Adipocyte (in vitro differentiated cells): ENCODE measurements around the gene CFAP54.
"Not testable (repeated sequence)": the region's sequence is repeated elsewhere in the genome, so short reads cannot be mapped to it uniquely, and the experiment has no call there.

Experiments used
- DNase-seq: peaks from one replicate; pipeline ENCODE4 v3.0.0-alpha.2; 2015; ENCODE audit warnings: low read depth
- H3K27me3 ChIP-seq: replicated peaks from 2 replicates; pipeline ENCODE4 v1.7.0; 2013; ENCODE audit warnings: mild to moderate bottlenecking, low read length, moderate library complexity; ENCODE audit not compliant: control insufficient read depth, insufficient read depth
- H3K36me3 ChIP-seq: 2 replicates; pipeline ENCODE4 v1.7.0; 2013; ENCODE audit warnings: low read length, mild to moderate bottlenecking, moderate library complexity; ENCODE audit not compliant: control insufficient read depth, insufficient read depth, severe bottlenecking
- H3K4me1 ChIP-seq: 2 replicates; pipeline ENCODE4 v1.7.0; 2013; ENCODE audit warnings: mild to moderate bottlenecking, low read length, moderate library complexity; ENCODE audit not compliant: control insufficient read depth, insufficient read depth
- H3K4me3 ChIP-seq: 2 replicates; pipeline ENCODE4 v1.7.0; 2013; ENCODE audit warnings: mild to moderate bottlenecking, low read length, moderate library complexity
- H3K9ac ChIP-seq: 2 replicates; pipeline ENCODE4 v1.7.0; 2013; ENCODE audit warnings: mild to moderate bottlenecking, low read length, moderate library complexity
- H3K9me3 ChIP-seq: 2 replicates; pipeline ENCODE4 v1.7.0; 2013; ENCODE audit warnings: mild to moderate bottlenecking, low read length, moderate library complexity; ENCODE audit not compliant: control insufficient read depth

Gene CFAP54

GRCh38 chr12:96578526-96579125, 89.2 kb downstream of the CFAP54 start:
- Histone ChIP-seq H3K4me3 (no peak overlapping the region), H3K9ac (peak overlapping the region; percentile 25), H3K9me3 (no peaks in the 10 kb centered on the region), H3K4me1 (no peaks in the 10 kb centered on the region), H3K27me3 (no peaks in the 10 kb centered on the region), H3K36me3 (no peaks in the 10 kb centered on the region)
- peak; percentile 84 for DNase-seq

GRCh38 chr12:96585977-96586376, 96.6 kb downstream of the CFAP54 start:
- H3K4me3 ChIP-seq = no peak overlapping the region
- no peaks in the 10 kb centered on the region for H3K36me3 ChIP-seq
- no peaks in the 10 kb centered on the region for H3K9me3 ChIP-seq
- no peak overlapping the region for H3K9ac ChIP-seq
- DNase-seq = no peak
- no peaks in the 10 kb centered on the region for H3K27me3 ChIP-seq
- peaks cover 5% of the 10 kb centered on the region for H3K4me1 ChIP-seq

GRCh38 chr12:96587691-96588090, 98.3 kb downstream of the CFAP54 start:
- H3K4me3 ChIP-seq = no peak overlapping the region
- DNase-seq = no peak
- H3K4me1 ChIP-seq = peaks cover 5% of the 10 kb centered on the region
- no peaks in the 10 kb centered on the region for H3K9me3 ChIP-seq
- H3K27me3 ChIP-seq = no peaks in the 10 kb centered on the region
- H3K9ac ChIP-seq = no peak overlapping the region
- no peaks in the 10 kb centered on the region for H3K36me3 ChIP-seq

- H3K27me3 ChIP-seq = no peaks in the 10 kb centered on the region
- no peak overlapping the region for H3K9ac ChIP-seq
- H3K4me1 ChIP-seq = peaks cover 5% of the 10 kb centered on the region
- H3K4me3 ChIP-seq = no peak overlapping the region
- no peak for DNase-seq
- H3K9me3 ChIP-seq = no peaks in the 10 kb centered on the region
- no peaks in the 10 kb centered on the region for H3K36me3 ChIP-seq
These were observed 101.6 kb downstream of the CFAP54 start for GRCh38 chr12:96590970-96591369.

GRCh38 chr12:96604374-96604773, 115.0 kb downstream of the CFAP54 start:
- not testable (repeated sequence) for H3K9ac ChIP-seq, H3K27me3 ChIP-seq, H3K4me1 ChIP-seq, H3K36me3 ChIP-seq, DNase-seq, H3K4me3 ChIP-seq, H3K9me3 ChIP-seq

- DNase-seq = no peak
- no peaks in the 10 kb centered on the region for H3K4me1 ChIP-seq
- H3K36me3 ChIP-seq = no peaks in the 10 kb centered on the region
- no peaks in the 10 kb centered on the region for H3K9me3 ChIP-seq
- no peak overlapping the region for H3K9ac ChIP-seq
- H3K27me3 ChIP-seq = no peaks in the 10 kb centered on the region
- H3K4me3 ChIP-seq = no peak overlapping the region
These were observed 116.3 kb downstream of the CFAP54 start for GRCh38 chr12:96605684-96606083.

- Histone ChIP-seq H3K9me3 (no peaks in the 10 kb centered on the region), H3K4me3 (no peak overlapping the region), H3K27me3 (no peaks in the 10 kb centered on the region), H3K36me3 (no peaks in the 10 kb centered on the region), H3K9ac (no peak overlapping the region), H3K4me1 (no peaks in the 10 kb centered on the region)
- DNase-seq = no peak
These were observed 116.8 kb downstream of the CFAP54 start for GRCh38 chr12:96606134-96606533.

GRCh38 chr12:96606644-96607043, 117.3 kb downstream of the CFAP54 start:
- Histone ChIP-seq H3K9ac (no peak overlapping the region), H3K4me3 (no peak overlapping the region), H3K36me3 (no peaks in the 10 kb centered on the region), H3K9me3 (no peaks in the 10 kb centered on the region), H3K27me3 (no peaks in the 10 kb centered on the region), H3K4me1 (no peaks in the 10 kb centered on the region)
- no peak for DNase-seq

GRCh38 chr12:96617178-96617577, 127.8 kb downstream of the CFAP54 start:
- H3K4me3 ChIP-seq = no peak overlapping the region
- DNase-seq = no peak
- H3K9ac ChIP-seq = no peak overlapping the region
- no peaks in the 10 kb centered on the region for H3K4me1 ChIP-seq
- no peaks in the 10 kb centered on the region for H3K36me3 ChIP-seq
- H3K27me3 ChIP-seq = no peaks in the 10 kb centered on the region
- no peaks in the 10 kb centered on the region for H3K9me3 ChIP-seq

GRCh38 chr12:96623155-96623554, 133.8 kb downstream of the CFAP54 start:
- Histone ChIP-seq H3K4me1 (no peaks in the 10 kb centered on the region), H3K4me3 (no peak overlapping the region), H3K36me3 (no peaks in the 10 kb centered on the region), H3K27me3 (no peaks in the 10 kb centered on the region), H3K9me3 (no peaks in the 10 kb centered on the region), H3K9ac (no peak overlapping the region)
- DNase-seq = no peak

- no peak overlapping the region for H3K9ac ChIP-seq
- no peak for DNase-seq
- H3K27me3 ChIP-seq = no peaks in the 10 kb centered on the region
- no peaks in the 10 kb centered on the region for H3K4me1 ChIP-seq
- no peaks in the 10 kb centered on the region for H3K9me3 ChIP-seq
- H3K4me3 ChIP-seq = no peak overlapping the region
- no peaks in the 10 kb centered on the region for H3K36me3 ChIP-seq
These were observed 134.4 kb downstream of the CFAP54 start for GRCh38 chr12:96623656-96624217.

GRCh38 chr12:96635844-96636243, 146.5 kb downstream of the CFAP54 start:
- no peak overlapping the region for H3K4me3 ChIP-seq
- H3K9ac ChIP-seq = no peak overlapping the region
- no peaks in the 10 kb centered on the region for H3K36me3 ChIP-seq
- DNase-seq = no peak
- H3K9me3 ChIP-seq = no peaks in the 10 kb centered on the region
- no peaks in the 10 kb centered on the region for H3K27me3 ChIP-seq
- H3K4me1 ChIP-seq = no peaks in the 10 kb centered on the region
